ENCODE measurements around the gene PLA2G3.
"Not testable (repeated sequence)": the region's sequence is repeated elsewhere in the genome, so short reads cannot be mapped to it uniquely, and the experiment has no call there.

PLA2G3 gene

DNA sequence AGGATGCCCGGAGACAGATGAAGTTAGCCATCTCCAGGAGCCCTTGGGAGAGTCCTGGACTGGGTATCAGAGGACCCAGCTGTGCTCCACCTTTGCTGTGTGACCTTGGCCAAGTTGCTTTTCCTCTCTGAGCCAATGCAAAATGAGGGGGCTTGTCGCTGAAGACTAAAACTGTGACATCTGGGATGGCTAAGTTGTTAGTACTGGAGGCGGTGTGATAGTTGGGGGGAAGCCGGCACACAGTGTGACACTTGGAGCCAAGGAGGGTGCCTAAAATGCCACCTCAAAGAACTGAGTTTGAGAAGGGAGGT, 17.1 kb downstream of the PLA2G3 start:
- DNase-seq (ENCODE audit: low spot score), result no peak

DNA sequence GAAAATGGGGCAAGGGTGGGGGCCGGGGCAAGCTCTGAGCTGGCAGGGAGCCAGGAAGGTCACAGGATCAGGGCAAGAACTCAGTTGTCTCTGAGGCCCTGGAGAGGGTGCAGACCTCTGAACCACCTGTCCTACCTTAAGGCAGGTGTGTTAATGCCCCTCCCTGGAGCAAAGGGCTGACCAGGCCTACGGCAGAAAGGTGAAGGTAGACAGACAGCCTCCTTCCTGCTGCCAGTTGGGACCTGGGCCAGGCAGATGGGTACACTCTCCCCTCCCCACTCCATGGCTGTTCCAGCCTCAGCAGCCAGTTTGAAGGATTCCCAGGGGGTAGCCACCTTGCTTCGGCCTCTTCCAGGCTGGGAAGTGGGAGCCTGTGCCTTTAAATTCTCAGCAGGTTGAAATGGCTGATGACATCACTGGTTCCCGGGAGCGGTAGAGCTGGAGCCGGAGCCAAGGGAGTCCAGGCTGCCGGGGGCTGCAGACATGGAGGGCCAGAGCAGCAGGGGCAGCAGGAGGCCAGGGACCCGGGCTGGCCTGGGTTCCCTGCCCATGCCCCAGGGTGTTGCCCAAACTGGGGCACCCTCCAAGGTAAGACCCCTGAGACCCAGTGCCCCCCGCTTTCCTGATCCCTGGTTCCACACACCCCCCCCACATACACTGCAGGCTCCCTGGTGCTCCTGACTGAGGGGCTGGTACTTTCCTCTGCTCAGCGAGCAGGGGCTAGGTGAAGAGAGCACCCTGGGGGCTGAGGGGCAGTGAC, 17.6 kb downstream of the PLA2G3 start, which contains the start of gene INPP5J:
Gene INPP5J (plus strand): TSS at position 435 of the 760 bp plus-strand sequence. CDS start 49 bp downstream, at position 484.
- DNase-seq (ENCODE audit: low spot score), result peak; percentile 77

GRCh38 chr22:31122196-31122531, 18.1 kb downstream of the PLA2G3 start:
- DNase-seq (ENCODE audit: low spot score), result no peak

GRCh38 chr22:31121403-31121802, 18.9 kb downstream of the PLA2G3 start:
- no peak for DNase-seq (ENCODE audit: low spot score)

GRCh38 chr22:31120642-31121041, 19.7 kb downstream of the PLA2G3 start:
- DNase-seq (ENCODE audit: low spot score), result no peak

DNA sequence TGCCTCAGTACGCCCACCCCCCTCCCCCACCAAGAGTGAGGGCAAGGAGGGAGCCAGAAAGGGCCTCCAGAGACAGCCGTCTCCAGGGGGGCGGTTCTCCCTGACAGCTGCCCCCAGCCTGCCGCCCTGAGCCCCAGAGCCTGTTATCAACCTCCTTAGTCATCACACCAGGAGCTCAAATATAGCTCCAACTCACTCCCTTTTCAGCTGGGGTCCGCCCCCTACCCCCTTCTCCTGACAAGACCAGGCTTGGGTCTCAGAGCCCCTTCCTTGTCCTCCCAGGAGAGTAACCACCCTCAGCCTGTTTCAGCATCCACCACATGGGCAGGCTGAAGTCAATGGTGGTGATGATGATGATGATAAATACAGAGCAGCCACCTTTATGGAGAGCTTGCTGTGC, 20.1 kb downstream of the PLA2G3 start:
- no peak for DNase-seq (ENCODE audit: low spot score)

DNA sequence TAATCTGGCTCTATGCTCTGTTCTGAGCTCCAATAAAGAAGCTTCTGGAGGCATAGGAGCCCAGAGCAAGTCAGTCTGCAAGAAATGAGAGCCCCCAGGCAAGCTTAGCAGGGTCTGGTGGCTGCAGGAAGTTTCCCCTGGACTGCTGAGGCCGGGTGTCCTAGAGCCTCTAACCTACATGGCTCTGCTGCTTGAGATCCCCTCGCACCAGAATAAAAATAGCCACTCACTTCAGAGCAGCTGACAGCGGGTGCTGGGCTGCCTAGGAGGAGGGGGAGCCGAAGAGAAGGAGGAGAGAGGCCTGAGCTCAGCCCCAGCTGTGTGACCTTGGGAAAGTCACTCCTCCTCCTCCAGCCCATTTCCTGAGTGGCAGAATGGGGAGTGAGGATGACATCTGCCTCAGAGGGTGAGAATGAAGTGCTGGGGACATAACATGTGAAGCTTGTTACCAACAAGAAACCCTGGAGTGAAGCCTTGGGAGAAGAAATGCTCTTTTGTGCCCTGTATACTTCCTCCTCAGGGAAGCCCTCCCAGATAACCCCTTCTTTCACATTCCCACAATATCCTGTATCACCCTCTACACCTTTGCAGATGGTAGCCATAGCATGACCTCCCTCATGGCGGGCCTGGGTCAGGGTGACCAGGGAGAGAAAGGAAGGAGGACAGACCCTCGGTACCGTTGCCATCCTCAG, 21.1 kb downstream of the PLA2G3 start:
- DNase-seq (ENCODE audit: low spot score), result no peak

- DNase-seq (ENCODE audit: low spot score), result no peak
These were observed 22.1 kb downstream of the PLA2G3 start for GRCh38 chr22:31118046-31118820.

DNA sequence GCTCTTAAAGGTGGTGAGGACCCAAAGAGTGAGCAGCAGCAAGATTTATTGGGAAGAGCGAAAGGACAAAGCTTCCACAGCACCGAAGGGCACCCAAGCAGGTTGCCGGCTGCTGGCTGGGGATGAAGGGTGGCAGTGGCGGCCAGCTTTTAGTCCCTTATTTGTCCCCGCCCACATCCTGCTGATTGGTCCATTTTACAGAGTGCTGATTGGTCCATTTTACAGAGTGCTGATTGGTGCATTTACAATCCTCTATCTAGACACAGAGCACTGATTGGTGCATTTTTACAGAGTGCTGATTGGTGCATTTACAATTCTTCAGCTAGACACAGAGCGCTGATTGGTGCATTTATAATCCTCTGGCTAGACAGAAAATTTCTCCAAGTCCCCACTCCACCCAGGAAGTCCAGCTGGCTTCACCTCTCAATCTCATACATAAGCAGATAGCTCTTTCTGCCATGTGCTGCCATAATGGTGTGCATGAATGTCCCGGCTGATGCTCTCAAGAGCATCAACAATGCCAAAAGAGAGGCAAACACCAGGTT, 27.7 kb downstream of the PLA2G3 start:
- not testable (repeated sequence) for DNase-seq (ENCODE audit: low spot score)

DNA sequence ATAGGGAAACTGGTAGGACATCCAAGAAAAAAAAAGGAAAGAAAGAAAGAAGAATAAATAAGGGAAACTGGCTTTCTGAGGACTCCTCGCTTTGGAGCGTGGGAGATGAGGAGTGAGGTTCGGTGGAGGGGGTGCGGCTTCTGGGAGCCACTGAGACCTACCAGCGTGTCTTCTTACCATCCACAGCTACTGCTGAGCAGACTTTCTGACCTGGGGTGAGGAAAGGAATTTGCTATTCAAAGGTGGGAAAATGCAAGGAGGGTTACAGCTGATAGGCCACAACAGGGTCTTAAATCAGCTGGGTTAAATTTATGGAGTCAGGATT, 32.5 kb downstream of the PLA2G3 start:
- no peak for DNase-seq (ENCODE audit: low spot score)

- peak; percentile 99 for DNase-seq (ENCODE audit: low spot score)
These were observed 33.0 kb downstream of the PLA2G3 start, which contains the start of gene SELENOM for GRCh38 chr22:31107178-31107893. Gene SELENOM (minus strand): TSS chr22:31107568. CDS start chr22:31107505, 63 bp downstream.

DNA sequence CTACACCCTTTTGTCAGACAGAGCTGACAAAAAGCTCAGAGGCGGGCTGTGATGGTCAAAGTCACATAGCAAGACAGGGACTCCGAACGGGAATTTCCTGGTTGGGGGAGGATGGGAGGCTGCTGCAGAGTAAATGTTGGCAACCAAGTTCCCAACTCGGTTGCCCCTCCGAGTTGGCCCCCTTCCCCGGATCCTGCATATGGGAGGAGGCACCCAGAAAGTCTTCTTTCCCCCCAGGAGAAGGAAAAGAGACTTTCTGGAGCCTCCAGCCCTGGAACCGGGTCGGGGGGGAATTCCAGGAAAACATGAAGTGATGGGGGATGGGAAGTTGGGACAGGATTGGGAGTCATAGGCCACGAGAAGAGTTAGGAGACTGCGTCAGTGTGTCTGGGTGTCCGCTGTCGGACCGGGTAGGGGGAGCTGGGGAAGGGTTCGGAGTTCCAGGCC, 33.6 kb downstream of the PLA2G3 start:
- DNase-seq (ENCODE audit: low spot score), result peak; percentile 50

- DNase-seq (ENCODE audit: low spot score), result no peak
These were observed 34.2 kb downstream of the PLA2G3 start for GRCh38 chr22:31106001-31106571.

- no peak for DNase-seq (ENCODE audit: low spot score)
These were observed 34.9 kb downstream of the PLA2G3 start for GRCh38 chr22:31105282-31105929.

DNA sequence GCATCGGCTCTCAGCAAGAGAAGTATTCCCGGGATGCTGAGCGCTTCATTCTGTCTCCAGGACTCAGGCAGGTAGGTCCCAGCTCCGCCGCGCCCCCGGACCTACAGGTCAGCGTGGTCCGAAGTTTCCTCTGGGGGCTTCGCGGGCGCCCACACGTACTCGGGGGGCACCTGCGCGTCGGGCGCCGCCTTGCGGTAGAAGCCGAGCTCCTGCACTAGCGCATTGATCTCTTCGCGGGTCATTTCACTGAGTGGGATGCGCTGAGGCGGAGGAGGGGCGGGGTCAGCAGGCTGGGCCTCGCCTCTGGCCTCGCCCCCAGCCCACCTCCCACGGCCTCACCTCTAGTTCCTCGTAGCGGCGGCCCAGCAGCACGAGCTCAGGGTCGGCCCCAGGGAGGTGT, 35.4 kb downstream of the PLA2G3 start:
- no peak for DNase-seq (ENCODE audit: low spot score)

DNA sequence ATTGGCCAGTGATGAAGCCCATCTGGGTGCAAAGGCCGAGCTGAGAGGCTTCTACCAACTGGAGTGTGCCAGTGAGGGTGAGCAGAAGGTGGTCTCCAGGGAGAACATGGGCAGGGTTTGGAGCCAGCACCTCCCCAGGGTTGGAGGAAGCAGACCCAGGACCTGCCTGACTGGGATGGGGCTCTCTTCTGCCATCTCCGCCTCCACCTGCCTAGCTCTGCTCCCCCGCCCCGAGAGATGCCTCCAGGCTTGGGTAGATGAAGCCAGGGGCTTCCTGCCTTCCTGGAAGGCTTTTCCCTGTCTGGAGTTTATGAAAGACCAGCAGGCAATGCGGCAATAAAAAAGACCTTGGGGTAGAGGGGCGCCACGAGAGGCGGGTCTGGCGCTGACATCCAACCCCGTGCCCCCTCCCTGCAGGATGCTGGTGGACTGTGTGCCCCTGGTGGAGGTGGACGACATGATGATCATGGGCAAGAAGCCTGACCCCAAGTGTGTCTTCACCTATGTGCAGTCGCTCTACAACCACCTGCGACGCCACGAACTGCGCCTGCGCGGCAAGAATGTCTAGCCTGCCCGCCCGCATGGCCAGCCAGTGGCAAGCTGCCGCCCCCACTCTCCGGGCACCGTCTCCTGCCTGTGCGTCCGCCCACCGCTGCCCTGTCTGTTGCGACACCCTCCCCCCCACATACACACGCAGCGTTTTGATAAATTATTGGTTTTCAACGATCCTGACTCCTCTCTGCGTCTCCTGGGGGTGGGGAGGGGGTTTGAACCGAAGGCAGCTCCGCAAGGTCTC, 36.2 kb downstream of the PLA2G3 start:
- no peak for DNase-seq (ENCODE audit: low spot score)

- DNase-seq (ENCODE audit: low spot score), result no peak
These were observed 37.2 kb downstream of the PLA2G3 start for GRCh38 chr22:31103111-31103510.

GRCh38 chr22:31102441-31103081, 37.7 kb downstream of the PLA2G3 start:
- DNase-seq (ENCODE audit: low spot score), result peak; percentile 92

DNA sequence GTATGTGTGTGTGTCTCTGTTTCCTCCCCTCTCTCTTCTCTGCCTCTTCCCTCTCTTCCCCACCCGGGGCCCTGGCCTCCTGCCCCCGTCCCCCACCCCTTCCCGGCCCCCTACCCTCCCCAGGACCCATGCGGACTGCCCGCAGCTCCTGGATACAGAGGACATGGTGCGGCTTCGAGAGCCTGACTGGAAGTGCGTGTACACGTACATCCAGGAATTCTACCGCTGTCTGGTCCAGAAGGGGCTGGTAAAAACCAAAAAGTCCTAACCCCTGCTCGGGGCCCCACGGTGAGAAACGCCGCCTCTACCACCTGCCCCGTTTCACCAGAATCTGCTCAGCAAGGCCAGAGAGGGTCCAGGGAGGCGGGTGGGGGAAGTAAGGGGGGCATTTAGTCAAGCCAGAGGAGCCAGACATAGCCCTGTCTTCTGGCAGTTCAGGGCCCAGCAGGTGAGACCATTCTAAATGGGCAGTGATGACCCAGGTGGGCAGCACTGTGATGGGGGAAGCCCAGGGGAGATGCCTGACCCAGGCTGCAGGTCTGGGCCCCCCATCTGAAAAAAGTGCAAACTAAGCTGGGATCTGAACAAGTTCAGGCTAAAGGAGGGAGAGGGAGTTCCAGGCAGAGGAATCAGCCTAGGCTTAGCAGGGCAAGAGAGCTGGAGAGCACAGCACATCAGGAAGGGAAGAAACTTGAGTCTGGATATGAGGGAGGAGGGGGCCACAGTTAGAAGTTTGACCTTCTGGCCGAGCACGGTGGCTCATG, 39.4 kb downstream of the PLA2G3 start:
- no peak for DNase-seq (ENCODE audit: low spot score)

Data from AG08395 (cell line).